ENCODE measurements around the gene RBM20.

RBM20 gene

DNA sequence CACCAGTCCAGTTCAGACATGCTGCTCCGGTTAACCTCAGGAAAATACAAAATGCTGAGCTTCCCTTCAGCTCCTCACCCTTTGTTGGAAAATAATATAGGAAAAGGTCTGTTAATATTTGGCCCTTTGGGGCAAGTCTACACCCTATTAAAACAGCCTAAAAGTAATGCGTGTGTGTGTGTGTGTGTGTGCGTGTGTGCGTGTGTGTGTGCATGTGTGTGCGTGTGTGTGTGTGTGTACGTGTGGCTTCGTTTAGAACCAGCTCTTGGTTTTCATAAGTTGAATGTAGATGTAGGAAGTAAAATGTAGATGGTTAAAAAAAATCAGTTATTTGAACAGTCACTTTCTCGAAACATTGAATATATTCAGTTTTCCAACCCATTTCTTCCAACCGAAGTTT is 166.5 kb downstream of the RBM20 start:
- DNase-seq (ENCODE audit: low read depth in 3 of 3): no peak

DNA sequence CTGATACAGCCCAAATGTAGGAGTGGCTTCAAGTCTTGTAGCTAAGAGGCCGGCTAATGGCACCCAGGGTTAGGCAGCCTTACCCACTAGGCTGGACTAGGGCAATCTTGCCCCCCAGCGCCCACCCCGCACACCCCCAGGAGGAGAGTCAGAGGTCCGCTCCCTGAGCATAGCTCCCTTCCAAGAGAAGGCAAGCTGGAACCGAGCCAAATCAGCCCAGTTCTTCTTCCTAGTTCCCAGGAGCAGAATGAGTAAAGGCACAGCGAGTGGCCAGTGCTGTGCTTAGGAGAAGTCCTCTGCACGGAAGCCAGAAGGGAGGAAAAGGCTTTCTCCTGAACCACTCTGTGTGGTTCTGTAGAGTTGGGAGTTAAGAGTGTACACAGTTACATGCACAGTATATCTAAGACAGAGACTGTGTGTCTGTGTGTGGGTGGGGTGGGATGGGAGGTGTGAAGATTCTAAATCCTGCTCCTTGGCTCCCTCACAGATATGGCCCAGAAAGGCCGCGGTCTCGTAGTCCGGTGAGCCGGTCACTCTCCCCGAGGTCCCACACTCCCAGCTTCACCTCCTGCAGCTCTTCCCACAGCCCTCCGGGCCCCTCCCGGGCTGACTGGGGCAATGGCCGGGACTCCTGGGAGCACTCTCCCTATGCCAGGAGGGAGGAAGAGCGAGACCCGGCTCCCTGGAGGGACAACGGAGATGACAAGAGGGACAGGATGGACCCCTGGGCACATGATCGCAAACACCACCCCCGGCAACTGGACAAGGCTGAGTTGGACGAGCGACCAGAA is 167.8 kb downstream of the RBM20 start:
- DNase-seq (ENCODE audit: low read depth in 3 of 3): no peak

DNA sequence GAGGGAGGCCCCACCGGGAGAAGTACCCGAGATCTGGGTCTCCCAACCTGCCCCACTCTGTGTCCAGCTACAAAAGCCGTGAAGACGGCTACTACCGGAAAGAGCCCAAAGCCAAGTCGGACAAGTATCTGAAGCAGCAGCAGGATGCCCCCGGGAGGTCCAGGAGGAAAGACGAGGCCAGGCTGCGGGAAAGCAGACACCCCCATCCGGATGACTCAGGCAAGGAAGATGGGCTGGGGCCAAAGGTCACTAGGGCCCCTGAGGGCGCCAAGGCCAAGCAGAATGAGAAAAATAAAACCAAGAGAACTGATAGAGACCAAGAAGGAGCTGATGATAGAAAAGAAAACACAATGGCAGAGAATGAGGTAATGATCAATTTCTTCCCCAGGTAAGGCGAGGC is 168.4 kb downstream of the RBM20 start:
- DNase-seq (ENCODE audit: low read depth in 3 of 3): no peak

DNA sequence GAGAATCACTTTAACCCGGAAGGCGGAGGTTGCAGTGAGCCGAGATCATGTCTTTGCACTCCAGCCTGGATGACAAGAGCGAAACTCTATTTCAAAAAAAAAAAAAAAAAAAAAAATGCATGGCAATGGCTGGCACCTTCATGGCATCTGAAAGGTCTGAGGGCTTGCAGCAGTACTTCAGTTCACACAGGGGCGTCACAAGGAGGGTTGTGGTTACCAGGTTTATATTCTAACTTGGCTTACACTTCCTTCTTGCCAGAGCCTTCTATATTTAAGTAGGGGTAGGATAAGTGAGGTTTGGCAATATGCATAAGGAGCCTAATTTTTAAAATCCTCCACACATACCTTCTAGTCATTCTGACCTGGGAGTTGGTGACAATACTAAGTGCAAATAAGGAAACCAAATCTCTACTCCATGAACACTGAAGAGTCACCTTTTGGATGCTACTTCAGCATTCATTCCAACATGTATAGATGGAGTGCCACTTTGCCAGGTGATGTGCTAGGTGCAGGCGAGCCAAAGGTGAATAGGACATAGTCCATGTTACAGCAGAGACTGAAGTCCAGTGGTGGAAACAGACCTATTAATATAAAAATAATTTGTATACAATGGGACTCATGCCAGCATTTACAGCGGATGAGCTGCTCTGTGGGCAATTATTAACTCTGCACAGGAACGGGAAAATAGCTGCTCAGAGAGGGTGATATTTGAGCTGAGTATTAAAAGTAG is 169.8 kb downstream of the RBM20 start:
- DNase-seq (ENCODE audit: low read depth in 3 of 3): no peak

DNA sequence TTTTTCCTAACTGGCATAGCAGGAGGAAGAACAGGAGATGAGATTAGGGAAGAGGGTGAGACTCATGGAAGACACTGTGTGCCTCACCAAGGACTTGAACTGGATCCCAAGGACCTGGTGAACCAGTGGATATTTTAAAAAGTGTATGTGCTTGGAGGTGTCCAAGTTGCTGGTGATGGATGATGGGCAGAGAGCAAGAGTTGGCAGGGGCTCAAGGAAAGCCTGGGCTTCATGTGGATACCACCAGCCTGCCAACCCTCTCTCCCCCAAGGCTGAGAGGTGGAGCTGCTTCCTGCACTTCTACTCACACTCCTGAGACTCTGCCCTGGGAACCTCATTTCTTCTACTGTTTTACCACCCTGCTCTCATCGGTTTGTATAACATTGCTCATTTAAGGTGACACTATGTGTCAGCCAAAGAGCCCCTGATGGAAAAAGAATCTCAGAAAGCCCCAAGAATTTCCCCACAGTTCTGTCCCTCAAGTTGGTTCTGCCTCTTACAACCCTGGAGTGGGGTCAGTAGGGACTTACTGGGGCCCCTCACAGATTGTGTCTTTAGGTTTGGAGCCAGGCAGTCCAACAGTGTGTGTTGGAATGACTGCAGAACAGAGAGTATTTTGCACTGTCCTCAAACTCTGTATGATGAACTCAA is 171.3 kb downstream of the RBM20 start:
- no peak for DNase-seq (ENCODE audit: low read depth in 3 of 3)

DNA sequence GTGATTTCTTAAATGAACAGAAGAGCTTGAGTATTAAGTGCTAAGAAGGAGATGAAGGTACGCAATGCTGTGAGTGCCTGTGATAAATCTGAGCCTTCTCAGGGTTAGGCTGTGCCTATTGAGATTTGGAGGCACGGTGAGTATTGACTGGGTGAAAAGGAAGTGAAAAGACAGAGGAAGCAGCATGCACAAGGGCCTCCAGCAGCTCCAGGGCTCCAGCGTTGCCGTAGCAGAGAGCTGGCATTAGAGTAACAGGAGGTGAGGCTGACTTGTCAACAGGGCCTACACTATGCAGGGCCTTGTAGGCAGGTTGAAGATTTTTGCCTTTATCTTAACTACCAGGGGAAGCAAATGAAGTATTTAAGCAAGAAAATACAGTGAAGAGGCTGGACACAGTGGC is 173.5 kb downstream of the RBM20 start:
- DNase-seq (ENCODE audit: low read depth in 3 of 3): no peak

DNA sequence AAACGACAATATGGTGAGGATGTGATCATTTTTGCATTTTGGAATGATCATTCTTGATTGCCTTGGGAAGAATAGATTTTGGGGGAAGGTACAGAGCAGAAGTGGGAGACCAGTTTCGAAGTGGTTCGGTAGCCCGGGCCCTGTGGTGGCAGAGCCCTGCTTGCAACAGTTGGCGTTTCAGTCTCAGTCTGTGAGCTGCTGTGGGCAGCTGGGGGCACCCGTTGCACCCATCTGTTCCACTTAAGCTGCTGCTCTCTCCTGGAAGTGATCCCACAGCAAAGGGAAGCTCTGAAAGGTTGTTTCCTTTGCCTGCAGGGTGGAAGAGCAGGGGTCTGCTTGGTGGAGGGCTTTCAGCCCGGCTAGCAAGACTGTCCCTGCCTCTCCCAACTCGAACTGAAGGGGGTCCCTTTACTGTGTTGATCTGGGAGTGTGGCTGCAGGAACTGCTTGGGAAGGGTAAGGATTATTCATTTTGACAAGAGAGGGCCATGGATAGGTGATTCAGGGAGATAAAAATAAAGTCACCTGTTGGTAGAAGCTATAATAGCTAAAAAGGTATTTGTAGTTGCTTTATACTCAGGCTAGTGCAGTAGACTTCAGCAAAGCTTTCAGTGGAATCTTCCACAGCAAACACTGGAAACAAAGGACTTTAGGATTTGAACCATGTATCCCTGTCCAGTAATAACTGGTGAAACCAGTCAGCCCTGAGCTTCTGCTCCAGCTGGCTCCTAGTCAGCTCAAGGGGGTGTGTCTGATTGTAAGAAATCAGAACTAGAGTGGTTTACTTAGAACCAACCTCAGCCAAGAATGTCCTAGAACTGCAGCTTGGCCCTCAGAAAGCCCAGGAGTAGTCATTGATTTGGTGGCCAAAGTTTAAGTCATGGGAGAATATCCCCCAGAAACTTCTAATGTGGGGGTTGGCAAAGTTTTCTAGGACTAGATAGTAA is 174.4 kb downstream of the RBM20 start:
- DNase-seq (ENCODE audit: low read depth in 3 of 3): no peak

DNA sequence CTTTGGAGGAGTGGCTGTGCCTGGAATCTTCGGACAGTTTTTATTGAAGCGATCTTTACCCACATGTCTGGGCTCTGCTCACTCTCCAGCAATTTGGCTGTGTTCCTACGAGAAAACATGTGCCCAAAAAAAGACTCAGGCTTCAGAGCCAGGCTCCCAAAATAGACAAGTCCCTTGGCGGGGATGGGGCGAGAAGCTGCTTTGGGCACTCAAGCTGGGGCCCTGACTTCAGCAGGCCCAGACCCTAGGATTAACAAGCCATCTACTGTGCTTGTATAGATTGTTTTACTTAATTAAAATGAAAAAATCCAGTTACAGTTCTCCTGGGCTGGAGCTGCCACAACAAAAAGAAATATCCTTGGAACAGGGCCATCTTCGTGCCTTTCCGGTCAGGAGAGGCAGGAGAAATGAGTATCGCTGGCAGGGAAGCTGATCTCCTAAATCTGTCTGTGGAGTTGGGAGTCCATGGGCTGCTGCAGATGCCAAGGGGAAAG is 176.2 kb downstream of the RBM20 start:
- no peak for DNase-seq (ENCODE audit: low read depth in 3 of 3)

DNA sequence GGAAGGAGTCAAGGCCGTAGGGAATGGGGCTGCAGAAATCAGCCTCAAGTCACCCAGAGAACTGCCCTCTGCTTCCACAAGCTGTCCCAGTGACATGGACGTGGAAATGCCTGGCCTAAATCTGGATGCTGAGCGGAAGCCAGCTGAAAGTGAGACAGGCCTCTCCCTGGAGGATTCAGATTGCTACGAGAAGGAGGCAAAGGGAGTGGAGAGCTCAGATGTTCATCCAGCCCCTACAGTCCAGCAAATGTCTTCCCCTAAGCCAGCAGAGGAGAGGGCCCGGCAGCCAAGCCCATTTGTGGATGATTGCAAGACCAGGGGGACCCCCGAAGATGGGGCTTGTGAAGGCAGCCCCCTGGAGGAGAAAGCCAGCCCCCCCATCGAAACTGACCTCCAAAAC is 177.4 kb downstream of the RBM20 start:
- DNase-seq (ENCODE audit: low read depth in 3 of 3): no peak

DNA sequence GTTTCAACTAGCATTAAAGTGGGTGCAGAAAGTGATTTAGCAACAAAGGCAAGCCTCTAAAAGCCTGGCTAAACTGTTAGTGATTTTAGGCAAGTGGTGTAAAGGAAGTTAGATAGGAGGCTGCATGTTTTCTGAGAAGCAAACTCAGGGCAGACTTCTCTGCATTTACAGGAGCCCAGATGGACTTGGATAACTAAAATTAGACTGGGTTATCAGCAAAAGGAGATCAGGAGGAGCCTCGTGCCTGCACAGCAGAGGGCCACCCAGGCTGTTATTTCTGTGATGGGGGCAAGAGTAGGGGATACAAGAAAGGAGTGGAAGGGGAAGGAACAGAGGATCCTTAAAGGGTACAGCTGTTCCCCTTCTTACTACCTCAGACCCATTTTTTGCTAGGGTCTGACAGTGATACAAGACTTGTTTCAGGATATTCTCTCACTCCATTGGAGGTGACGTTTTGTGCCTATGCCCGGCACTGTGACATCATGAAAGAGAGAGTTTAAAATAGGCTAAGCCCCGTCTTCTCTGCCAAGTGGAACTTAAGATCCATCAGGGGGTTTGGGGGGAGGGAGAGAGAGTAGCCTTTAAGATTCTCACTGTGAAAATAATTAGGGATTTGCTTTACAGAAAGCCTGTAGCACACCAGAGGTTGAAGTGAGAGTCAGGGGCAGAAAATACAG is 178.0 kb downstream of the RBM20 start:
- no peak for DNase-seq (ENCODE audit: low read depth in 3 of 3)

DNA sequence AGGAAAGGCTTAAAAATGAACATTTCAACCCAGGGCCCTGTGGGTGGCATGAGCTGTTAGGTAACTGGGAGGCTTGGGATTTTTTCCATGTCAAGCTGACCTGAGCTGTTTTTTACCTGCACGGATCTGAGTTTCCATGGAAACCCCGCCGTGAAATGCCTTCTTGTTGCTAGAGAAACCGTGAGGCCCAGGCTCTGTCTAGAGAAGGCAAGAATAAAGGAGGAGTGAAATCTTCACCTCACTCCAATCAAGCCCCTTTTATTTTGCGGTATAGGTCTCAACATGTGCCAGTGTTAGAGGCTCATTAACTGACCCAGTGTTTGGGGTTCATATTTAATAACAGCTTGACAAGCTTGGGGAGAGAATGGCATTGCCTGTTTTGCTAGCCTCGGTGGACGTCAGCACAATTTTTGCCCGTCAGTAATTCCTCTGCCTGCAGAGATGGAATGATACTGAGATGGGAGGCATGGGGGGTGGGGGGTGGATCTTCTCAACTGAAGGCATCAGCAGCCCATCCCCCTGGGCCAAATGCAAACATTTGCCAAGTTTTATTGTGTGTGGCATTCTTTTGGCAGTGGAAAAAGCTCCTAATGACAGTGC is 178.7 kb downstream of the RBM20 start:
- no peak for DNase-seq (ENCODE audit: low read depth in 3 of 3)

DNA sequence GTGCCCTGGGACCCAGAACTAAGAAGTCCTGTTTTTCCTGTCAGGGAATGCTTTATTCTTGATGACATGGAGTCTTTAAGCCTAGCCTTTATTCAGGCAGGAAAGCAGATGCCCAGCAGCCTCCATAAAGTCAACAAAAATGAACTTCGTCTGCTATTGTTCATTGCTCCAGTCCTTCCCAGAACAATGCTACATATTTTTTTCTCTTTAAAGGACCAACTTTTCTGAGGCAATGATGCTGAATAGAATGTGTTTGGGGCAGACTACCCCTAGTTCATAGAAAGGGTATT is 180.0 kb downstream of the RBM20 start:
- no peak for DNase-seq (ENCODE audit: low read depth in 3 of 3)

DNA sequence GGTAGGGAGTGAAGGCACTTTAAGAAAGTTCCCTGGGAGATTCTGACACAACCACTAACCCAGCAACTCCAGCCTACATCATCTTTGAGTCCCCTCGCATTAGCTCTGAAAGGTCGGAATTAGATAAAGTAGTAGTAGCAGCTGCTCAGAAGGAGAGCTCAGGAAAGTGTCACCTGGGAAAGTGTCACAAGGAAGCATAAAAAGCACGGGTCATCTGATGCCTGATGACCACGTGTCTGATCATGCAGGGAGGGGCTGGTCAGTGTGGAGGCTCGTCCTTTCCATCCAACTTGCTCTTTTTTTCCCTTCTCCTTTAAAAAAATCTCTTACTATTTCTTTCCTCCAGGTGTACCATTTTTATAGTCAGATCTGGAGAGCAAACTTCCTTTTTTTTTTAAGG is 180.5 kb downstream of the RBM20 start:
- no peak for DNase-seq (ENCODE audit: low read depth in 3 of 3)

DNA sequence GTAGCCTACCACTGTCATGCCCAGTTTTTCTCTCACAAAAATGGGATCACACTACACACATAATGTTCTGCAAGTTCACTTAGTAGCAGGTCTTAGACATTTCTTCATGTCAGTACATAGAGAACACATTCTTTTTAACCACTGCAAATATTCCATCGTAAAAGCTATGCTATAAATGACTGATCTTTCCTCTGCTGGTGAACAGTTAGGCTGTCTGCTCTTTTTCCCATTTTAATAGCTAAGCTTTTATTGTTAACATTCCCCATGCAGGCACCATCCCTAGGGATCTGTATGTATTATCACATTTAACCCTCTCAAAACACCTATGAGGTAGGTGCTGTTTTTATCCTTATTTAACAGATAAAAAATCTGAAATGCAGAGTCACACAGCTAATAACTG is 181.4 kb downstream of the RBM20 start:
- DNase-seq (ENCODE audit: low read depth in 3 of 3): no peak

DNA sequence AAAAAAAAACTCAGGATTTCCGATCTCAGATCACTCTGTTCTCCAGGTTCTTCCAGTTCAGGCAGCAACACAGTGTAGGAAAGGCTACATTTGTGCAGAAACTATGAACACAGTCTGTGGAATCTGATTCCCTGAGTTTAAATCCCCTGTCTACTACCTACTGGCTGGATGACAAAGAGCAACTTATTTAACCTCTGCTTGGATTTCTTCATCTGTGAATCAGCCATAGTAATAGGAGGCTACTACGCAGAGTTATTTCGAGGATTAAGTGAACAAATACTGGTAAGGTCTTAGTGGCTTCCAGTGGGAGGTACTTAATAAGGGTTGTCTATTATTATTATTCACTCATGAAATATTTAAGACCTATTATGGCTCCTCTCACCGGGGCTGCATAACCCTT is 183.3 kb downstream of the RBM20 start:
- DNase-seq (ENCODE audit: low read depth in 3 of 3): no peak

DNA sequence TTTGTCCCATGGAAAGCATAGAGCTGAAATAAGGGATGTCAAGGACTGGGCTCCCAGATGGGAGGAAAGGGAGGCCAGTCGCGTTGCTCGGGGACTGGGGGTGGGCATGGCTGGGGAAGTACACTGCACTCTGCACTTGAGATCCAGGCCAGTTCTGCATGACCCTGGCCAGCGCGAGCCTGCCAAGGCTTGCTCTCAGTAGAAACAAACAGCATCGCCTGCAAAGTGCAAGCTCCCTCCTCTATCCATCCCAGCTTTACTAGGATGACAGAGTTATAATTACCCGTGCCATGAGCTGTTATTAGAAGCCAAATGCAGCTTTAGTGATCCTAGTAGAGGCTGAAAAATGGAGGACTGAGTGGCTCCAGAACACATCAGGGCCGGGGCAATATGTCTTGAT is 183.7 kb downstream of the RBM20 start:
- no peak for DNase-seq (ENCODE audit: low read depth in 3 of 3)

DNA sequence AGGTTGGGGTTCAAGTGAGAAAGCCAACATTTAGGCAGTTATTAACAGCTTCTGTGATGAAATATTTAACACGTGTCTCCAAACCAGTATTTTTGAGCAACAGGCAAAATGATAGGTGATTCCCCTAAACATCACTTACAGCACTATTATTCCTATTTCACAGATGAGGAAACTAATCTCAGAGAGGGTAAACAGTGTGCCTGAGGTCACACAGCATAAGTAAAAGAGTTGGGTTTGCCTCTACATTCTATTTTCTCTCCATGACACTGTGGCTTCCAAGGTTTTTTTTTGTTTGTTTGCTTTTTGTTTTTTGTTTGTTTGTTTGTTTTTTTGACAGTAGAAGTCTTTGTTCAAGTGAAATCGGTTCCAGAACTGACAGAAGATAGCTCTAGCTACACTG is 184.4 kb downstream of the RBM20 start:
- no peak for DNase-seq (ENCODE audit: low read depth in 3 of 3)

DNA sequence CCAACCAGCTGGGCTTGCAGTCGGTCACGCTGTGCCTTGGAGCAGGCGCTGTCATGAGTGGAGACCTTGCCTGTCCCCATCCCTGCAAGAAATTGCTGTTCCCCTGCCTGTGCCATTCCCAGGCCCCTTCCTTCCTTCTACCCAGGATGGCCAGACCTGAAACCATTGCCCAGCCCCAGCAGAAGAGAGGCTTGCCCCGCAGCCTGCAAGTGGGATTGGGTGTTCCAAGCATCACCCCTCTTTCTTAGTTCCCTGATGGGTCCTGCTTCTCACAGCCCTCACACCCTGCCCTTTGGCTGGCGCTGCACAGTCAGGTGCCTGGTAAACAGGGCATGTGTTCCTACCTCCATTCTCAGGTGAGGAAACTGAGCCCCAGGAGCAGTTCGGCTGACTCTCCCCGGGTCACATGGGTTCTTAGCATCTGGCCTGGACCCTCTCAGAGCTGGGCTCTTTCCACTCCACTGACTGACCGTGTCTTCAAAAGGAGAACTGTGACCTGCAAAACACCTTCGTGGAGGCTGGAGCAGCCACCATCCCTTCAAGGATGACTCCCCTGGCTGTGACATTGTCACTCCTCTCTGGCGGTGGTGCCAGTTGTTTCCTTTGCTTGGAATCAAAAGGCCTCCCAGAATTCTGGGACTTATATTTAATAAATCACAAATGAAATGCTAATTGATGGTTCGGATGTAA is 185.7 kb downstream of the RBM20 start:
- DNase-seq (ENCODE audit: low read depth in 3 of 3): no peak

DNA sequence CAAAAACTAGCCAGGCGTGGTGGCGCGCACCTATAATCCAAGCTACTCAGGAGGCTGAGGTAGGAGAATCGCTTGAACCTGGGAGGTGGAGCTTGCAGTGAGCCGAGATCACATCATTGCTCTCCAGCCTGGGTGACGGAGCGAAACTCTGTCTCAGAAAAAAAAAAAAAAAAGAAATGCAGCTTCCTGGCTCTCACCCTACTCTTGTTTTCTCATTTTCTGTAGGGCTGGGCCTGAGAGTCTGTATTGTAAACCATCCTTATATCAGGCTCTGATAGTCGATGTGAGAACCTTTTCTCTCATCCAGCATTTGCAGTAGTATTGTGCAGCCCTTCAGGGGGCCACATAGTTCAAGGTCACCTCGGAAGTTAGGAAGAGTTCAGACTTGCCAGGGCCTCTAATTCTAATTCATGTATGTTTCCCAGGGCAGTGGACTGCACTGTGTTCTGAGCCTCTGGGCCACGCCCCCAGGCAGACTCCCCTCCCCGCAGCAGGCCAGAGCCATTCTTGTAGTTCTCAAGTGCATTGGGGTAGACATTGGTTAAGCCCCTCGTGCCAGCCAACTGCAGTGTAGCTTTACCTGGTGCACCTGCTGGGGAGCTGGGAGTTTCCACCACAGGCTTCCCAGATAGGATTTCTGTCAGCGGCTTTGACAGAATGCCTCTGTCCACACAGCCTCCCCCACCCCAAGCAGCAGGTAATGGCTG is 189.3 kb downstream of the RBM20 start:
- DNase-seq (ENCODE audit: low read depth in 3 of 3): no peak
